HUES64 (cell line): ENCODE results near the gene SLC9A6.
"Not testable (repeated sequence)": the region's sequence is repeated elsewhere in the genome, so short reads cannot be mapped to it uniquely, and the experiment has no call there.

Experiments
- H3K27ac ChIP-seq: 2 replicates; pipeline ENCODE4 v1.7.0; 2013; ENCODE audit warnings: low read depth, low read length, inconsistent platforms
- H3K27me3 ChIP-seq: 2 replicates; pipeline ENCODE4 v1.6.1; 2013; ENCODE audit warnings: mild to moderate bottlenecking, low read length; ENCODE audit not compliant: insufficient read depth
- H3K36me3 ChIP-seq: 2 replicates; pipeline ENCODE4 v1.6.1; 2013; ENCODE audit warnings: mild to moderate bottlenecking, low read length; ENCODE audit not compliant: insufficient read depth
- H3K4me1 ChIP-seq: 2 replicates; pipeline ENCODE4 v1.6.1; 2013; ENCODE audit warnings: mild to moderate bottlenecking, low read length, moderate library complexity; ENCODE audit not compliant: insufficient read depth
- H3K4me3 ChIP-seq: 2 replicates; pipeline ENCODE4 v1.5.1; 2013; ENCODE audit warnings: mild to moderate bottlenecking, low read length, moderate library complexity
- H3K9ac ChIP-seq: 2 replicates; pipeline ENCODE4 v1.6.1; 2013; ENCODE audit warnings: mild to moderate bottlenecking, low read depth, low read length
- H3K9me3 ChIP-seq: 2 replicates; pipeline ENCODE4 v1.6.1; 2013; ENCODE audit warnings: low read depth, low read length; ENCODE audit not compliant: insufficient read depth
- WGBS: fragments of 150-250, 120-280 bp; methylation state at CpG from one replicate; pipeline ENCODE4 v1.1.7; 2013; ENCODE audit warnings: missing lambda C conversion rate; 5-methylcytosine and 5-hydroxymethylcytosine counted together

SLC9A6 gene

GRCh38 chrX:136047016-136047642, 61.9 kb downstream of the SLC9A6 start:
- Histone ChIP-seq H3K4me3 (no peak overlapping the region), H3K27ac (no peak overlapping the region), H3K4me1 (no peaks in the 10 kb centered on the region), H3K9ac (no peak overlapping the region), H3K27me3 (no peaks in the 10 kb centered on the region), H3K36me3 (peaks cover 12% of the 10 kb centered on the region; the same call in 1 of the 2 replicates), H3K9me3 (no peaks in the 10 kb centered on the region)
- WGBS: 80% methylated on average over 1 of the region's 2 CpGs

GRCh38 chrX:136047969-136048368, 62.7 kb downstream of the SLC9A6 start:
- Histone ChIP-seq H3K27me3 (no peaks in the 10 kb centered on the region), H3K36me3 (peaks cover 12% of the 10 kb centered on the region; the same call in 1 of the 2 replicates), H3K9me3 (no peaks in the 10 kb centered on the region), H3K4me1 (no peaks in the 10 kb centered on the region), H3K27ac (no peak overlapping the region), H3K9ac (no peak overlapping the region), H3K4me3 (no peak overlapping the region)
- 92% methylated on average over 4 of the region's 4 CpGs for WGBS

GRCh38 chrX:136048446-136048845, 63.2 kb downstream of the SLC9A6 start:
- Histone ChIP-seq H3K36me3 (peaks cover 12% of the 10 kb centered on the region; the same call in 1 of the 2 replicates), H3K4me1 (no peaks in the 10 kb centered on the region), H3K27ac (no peak overlapping the region), H3K27me3 (no peaks in the 10 kb centered on the region), H3K9me3 (no peaks in the 10 kb centered on the region), H3K4me3 (no peak overlapping the region), H3K9ac (no peak overlapping the region)
- 96% methylated on average over 1 of the region's 1 CpG for WGBS

GRCh38 chrX:136049608-136050007, 64.4 kb downstream of the SLC9A6 start:
- 84% methylated on average over 3 of the region's 3 CpGs for WGBS
- Histone ChIP-seq H3K27me3 (no peaks in the 10 kb centered on the region), H3K9ac (no peak overlapping the region), H3K4me3 (no peak overlapping the region), H3K4me1 (no peaks in the 10 kb centered on the region), H3K27ac (no peak overlapping the region), H3K9me3 (no peaks in the 10 kb centered on the region), H3K36me3 (peaks cover 4% of the 10 kb centered on the region; the same call in 1 of the 2 replicates)

GRCh38 chrX:136050875-136051274, 65.6 kb downstream of the SLC9A6 start:
- H3K36me3 ChIP-seq, H3K9me3 ChIP-seq, H3K4me1 ChIP-seq, H3K27ac ChIP-seq, H3K27me3 ChIP-seq, H3K9ac ChIP-seq, H3K4me3 ChIP-seq: not testable (repeated sequence)
- WGBS: 82% methylated on average over 6 of the region's 9 CpGs

GRCh38 chrX:136051611-136052010, 66.4 kb downstream of the SLC9A6 start:
- 94% methylated on average over 2 of the region's 3 CpGs for WGBS
- no peaks in the 10 kb centered on the region for H3K4me1 ChIP-seq
- no peak overlapping the region for H3K4me3 ChIP-seq
- H3K9ac ChIP-seq: no peak overlapping the region
- H3K36me3 ChIP-seq: no peaks in the 10 kb centered on the region
- H3K27ac ChIP-seq: no peak overlapping the region
- no peaks in the 10 kb centered on the region for H3K27me3 ChIP-seq
- H3K9me3 ChIP-seq: no peaks in the 10 kb centered on the region

GRCh38 chrX:136055651-136056221, 70.5 kb downstream of the SLC9A6 start:
- WGBS: 94% methylated on average over 5 of the region's 5 CpGs
- Histone ChIP-seq H3K9ac (no peak overlapping the region), H3K9me3 (no peaks in the 10 kb centered on the region), H3K36me3 (no peaks in the 10 kb centered on the region), H3K27ac (no peak overlapping the region), H3K27me3 (no peaks in the 10 kb centered on the region), H3K4me3 (no peak overlapping the region), H3K4me1 (no peaks in the 10 kb centered on the region)

- WGBS: 100% methylated on average over 1 of the region's 4 CpGs
- no peak overlapping the region for H3K4me3 ChIP-seq
- H3K36me3 ChIP-seq: no peaks in the 10 kb centered on the region
- H3K9ac ChIP-seq: no peak overlapping the region
- no peaks in the 10 kb centered on the region for H3K9me3 ChIP-seq
- H3K27ac ChIP-seq: no peak overlapping the region
- no peaks in the 10 kb centered on the region for H3K4me1 ChIP-seq
- H3K27me3 ChIP-seq: no peaks in the 10 kb centered on the region
Measured at GRCh38 chrX:136057567-136057966, 72.3 kb downstream of the SLC9A6 start.

- Histone ChIP-seq H3K36me3 (no peaks in the 10 kb centered on the region), H3K4me1 (no peaks in the 10 kb centered on the region), H3K27ac (no peak overlapping the region), H3K9me3 (no peaks in the 10 kb centered on the region), H3K9ac (no peak overlapping the region), H3K4me3 (no peak overlapping the region), H3K27me3 (no peaks in the 10 kb centered on the region)
- 97% methylated on average over 2 of the region's 2 CpGs for WGBS
Measured at GRCh38 chrX:136059350-136059749, 74.1 kb downstream of the SLC9A6 start.

- H3K27me3 ChIP-seq: no peaks in the 10 kb centered on the region
- H3K27ac ChIP-seq: no peak overlapping the region
- H3K36me3 ChIP-seq: no peaks in the 10 kb centered on the region
- no peaks in the 10 kb centered on the region for H3K9me3 ChIP-seq
- 95% methylated on average over 8 of the region's 8 CpGs for WGBS
- no peak overlapping the region for H3K9ac ChIP-seq
- no peak overlapping the region for H3K4me3 ChIP-seq
- H3K4me1 ChIP-seq: no peaks in the 10 kb centered on the region
Measured at GRCh38 chrX:136061286-136061685, 76.1 kb downstream of the SLC9A6 start.

GRCh38 chrX:136061696-136062095, 76.5 kb downstream of the SLC9A6 start:
- 100% methylated on average over 2 of the region's 5 CpGs for WGBS

More at GRCh38 chrX:136061696-136062095, 76.5 kb downstream of the SLC9A6 start:
- Histone ChIP-seq H3K27me3 (no peaks in the 10 kb centered on the region), H3K9me3 (no peaks in the 10 kb centered on the region), H3K4me3 (no peak overlapping the region), H3K9ac (no peak overlapping the region), H3K27ac (no peak overlapping the region), H3K36me3 (no peaks in the 10 kb centered on the region), H3K4me1 (no peaks in the 10 kb centered on the region)
